ENCODE results near the gene CCND3.

GRCh38 chr6:41896281-41896680 lies 45.3 kb downstream of the CCND3 start:
- no peak for TF ChIP-seq BHLHE40 (IDR thresholded peaks at IDR 0.05; ENCODE audit: borderline replicate concordance)
- no peak for TF ChIP-seq FOXM1 (IDR thresholded peaks at IDR 0.05; ENCODE audit: borderline replicate concordance)
- no peak for TF ChIP-seq CTBP1 (IDR thresholded peaks at IDR 0.05; ENCODE audit: borderline replicate concordance)
- no peak for TF ChIP-seq ARNT (IDR thresholded peaks at IDR 0.05)
- no peak for TF ChIP-seq FOXA1 (IDR thresholded peaks at IDR 0.05)
- TF ChIP-seq ZNF384 (IDR thresholded peaks at IDR 0.05): 0 out of 2 replicates have a peak, but pooled peaks have one; percentile 7
- TF ChIP-seq PKNOX1 (IDR thresholded peaks at IDR 0.05): no peak
- no peak for TF ChIP-seq HDGF (IDR thresholded peaks at IDR 0.05; ENCODE audit: borderline replicate concordance)
- no peak for TF ChIP-seq SUZ12 (IDR thresholded peaks at IDR 0.05)
- no peak for TF ChIP-seq FOXK2 (IDR thresholded peaks at IDR 0.05)
